ACC112 (cell line): ENCODE data around the gene ACTR3C.

Experiments used
- H2AFZ ChIP-seq: fragments of 200-600 bp; sonication (generic); one replicate; pipeline ENCODE4 v1.6.0; 2017; ENCODE audit warnings: antibody characterized with exemption, low read length; ENCODE audit not compliant: unreplicated experiment
- H3K27ac ChIP-seq: fragments of 200-600 bp; sonication (generic); 2 replicates; pipeline ENCODE4 v1.5.1; 2014; ENCODE audit warnings: low read depth, mild to moderate bottlenecking, antibody characterized with exemption, low read length, moderate library complexity
- H3K27me3 ChIP-seq: fragments of 200-600 bp; sonication (generic); 2 replicates; pipeline ENCODE4 v1.6.1; 2014; ENCODE audit warnings: mild to moderate bottlenecking, antibody characterized with exemption, low read length, moderate library complexity, mixed read lengths; ENCODE audit not compliant: insufficient read depth
- H3K36me3 ChIP-seq: fragments of 200-600 bp; sonication (generic); 2 replicates; pipeline ENCODE4 v1.6.1; 2016; ENCODE audit warnings: mild to moderate bottlenecking, antibody characterized with exemption, low read length, moderate library complexity, mixed read lengths; ENCODE audit not compliant: insufficient read depth
- H3K4me1 ChIP-seq: fragments of 200-600 bp; sonication (generic); one replicate; pipeline ENCODE4 v1.6.1; 2016; ENCODE audit warnings: low read length, mixed read lengths; ENCODE audit not compliant: insufficient read depth, unreplicated experiment, control insufficient read depth
- H3K4me3 ChIP-seq: fragments of 200-600 bp; sonication (generic); 2 replicates; pipeline ENCODE4 v1.5.1; 2014; ENCODE audit warnings: mild to moderate bottlenecking, low read depth, low read length
- H3K79me2 ChIP-seq: fragments of 200-600 bp; sonication (generic); one replicate; pipeline ENCODE4 v1.6.0; 2016; ENCODE audit warnings: low read length; ENCODE audit not compliant: control insufficient read depth, unreplicated experiment, insufficient read depth

Gene ACTR3C

GRCh38 chr7:150322833-150323681 is at the start of gene ACTR3C, which contains the start of gene LRRC61:
TSS of gene ACTR3C (minus strand) at chr7:150323545. CDS start at chr7:150295296, 28,249 bp downstream.
TSS of gene LRRC61 (plus strand) at chr7:150323355. CDS start at chr7:150336862, 13,507 bp downstream.
- H3K27ac ChIP-seq = no peak within 1 kb of the TSS
- no peak within 1 kb of the TSS for H3K4me3 ChIP-seq

DNA sequence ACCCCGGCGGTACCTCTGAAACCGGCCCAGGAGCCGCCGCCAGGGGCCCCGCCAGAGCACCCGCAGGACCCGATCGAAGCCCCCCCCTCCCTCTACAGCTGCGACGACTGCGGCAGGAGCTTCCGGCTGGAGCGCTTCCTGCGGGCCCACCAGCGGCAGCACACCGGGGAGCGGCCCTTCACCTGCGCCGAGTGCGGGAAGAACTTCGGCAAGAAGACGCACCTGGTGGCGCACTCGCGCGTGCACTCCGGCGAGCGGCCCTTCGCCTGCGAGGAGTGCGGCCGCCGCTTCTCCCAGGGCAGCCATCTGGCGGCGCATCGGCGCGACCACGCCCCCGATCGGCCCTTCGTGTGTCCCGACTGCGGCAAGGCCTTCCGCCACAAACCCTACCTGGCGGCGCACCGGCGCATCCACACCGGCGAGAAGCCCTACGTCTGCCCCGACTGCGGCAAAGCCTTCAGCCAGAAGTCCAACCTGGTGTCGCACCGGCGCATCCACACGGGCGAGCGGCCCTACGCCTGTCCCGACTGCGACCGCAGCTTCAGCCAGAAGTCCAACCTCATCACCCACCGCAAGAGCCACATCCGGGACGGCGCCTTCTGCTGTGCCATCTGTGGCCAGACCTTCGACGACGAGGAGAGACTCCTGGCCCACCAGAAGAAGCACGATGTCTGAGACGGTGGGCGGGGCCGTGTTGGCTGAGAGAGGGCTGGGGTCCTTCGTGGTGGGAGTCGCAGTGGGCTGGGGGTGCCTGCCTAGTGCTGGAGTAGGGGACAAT is 49.1 kb upstream of the ACTR3C start:
- H2AFZ ChIP-seq = no peak overlapping the region
- no peaks in the 10 kb centered on the region for H3K36me3 ChIP-seq
- no peaks in the 10 kb centered on the region for H3K27me3 ChIP-seq
- H3K4me3 ChIP-seq = no peak overlapping the region
- H3K4me1 ChIP-seq = peaks cover 10% of the 10 kb centered on the region
- no peak overlapping the region for H3K27ac ChIP-seq
- peaks cover 28% of the 10 kb centered on the region for H3K79me2 ChIP-seq

More at GRCh38 chr7:150322833-150323681, at the start of gene ACTR3C, which contains the start of gene LRRC61:
- no peaks in the 10 kb centered on the region for H3K79me2 ChIP-seq
- peaks cover 11% of the 10 kb centered on the region for H3K27me3 ChIP-seq
- H3K36me3 ChIP-seq = no peaks in the 10 kb centered on the region
- no peak within 1 kb of the TSS for H2AFZ ChIP-seq
- no peaks in the 10 kb centered on the region for H3K4me1 ChIP-seq

- peaks cover 28% of the 10 kb centered on the region for H3K79me2 ChIP-seq
These were observed 48.6 kb upstream of the ACTR3C start for GRCh38 chr7:150371996-150372270.

DNA sequence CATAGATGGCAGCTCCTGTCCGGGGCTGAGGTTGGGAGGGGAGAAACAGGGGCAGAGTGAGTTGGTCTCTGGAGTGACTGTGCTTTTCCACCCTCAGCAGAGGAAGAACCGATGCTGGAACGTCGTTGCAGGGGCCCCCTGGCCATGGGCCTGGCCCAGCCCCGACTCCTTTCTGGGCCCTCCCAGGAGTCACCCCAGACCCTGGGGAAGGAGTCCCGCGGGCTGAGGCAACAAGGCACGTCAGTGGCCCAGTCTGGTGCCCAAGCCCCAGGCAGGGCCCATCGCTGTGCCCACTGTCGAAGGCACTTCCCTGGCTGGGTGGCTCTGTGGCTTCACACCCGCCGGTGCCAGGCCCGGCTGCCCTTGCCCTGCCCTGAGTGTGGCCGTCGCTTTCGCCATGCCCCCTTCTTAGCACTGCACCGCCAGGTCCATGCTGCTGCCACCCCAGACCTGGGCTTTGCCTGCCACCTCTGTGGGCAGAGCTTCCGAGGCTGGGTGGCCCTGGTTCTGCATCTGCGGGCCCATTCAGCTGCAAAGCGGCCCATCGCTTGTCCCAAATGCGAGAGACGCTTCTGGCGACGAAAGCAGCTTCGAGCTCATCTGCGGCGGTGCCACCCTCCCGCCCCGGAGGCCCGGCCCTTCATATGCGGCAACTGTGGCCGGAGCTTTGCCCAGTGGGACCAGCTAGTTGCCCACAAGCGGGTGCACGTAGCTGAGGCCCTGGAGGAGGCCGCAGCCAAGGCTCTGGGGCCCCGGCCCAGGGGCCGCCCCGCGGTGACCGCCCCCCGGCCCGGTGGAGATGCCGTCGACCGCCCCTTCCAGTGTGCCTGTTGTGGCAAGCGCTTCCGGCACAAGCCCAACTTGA is 48.0 kb upstream of the ACTR3C start:
- no peak overlapping the region for H3K27ac ChIP-seq
- peaks cover 28% of the 10 kb centered on the region for H3K79me2 ChIP-seq
- H3K27me3 ChIP-seq = no peaks in the 10 kb centered on the region
- H3K4me1 ChIP-seq = peaks cover 10% of the 10 kb centered on the region
- H2AFZ ChIP-seq = no peak overlapping the region
- H3K4me3 ChIP-seq = no peak overlapping the region
- no peaks in the 10 kb centered on the region for H3K36me3 ChIP-seq

More at GRCh38 chr7:150371996-150372270, 48.6 kb upstream of the ACTR3C start:
- Histone ChIP-seq H3K36me3 (no peaks in the 10 kb centered on the region), H3K4me1 (peaks cover 10% of the 10 kb centered on the region), H3K27me3 (no peaks in the 10 kb centered on the region), H2AFZ (no peak overlapping the region), H3K4me3 (no peak overlapping the region), H3K27ac (no peak overlapping the region)

GRCh38 chr7:150370612-150371071 is 47.3 kb upstream of the ACTR3C start:
- H3K27me3 ChIP-seq = no peaks in the 10 kb centered on the region
- peaks cover 28% of the 10 kb centered on the region for H3K79me2 ChIP-seq
- H3K36me3 ChIP-seq = no peaks in the 10 kb centered on the region
- H3K4me3 ChIP-seq = peak overlapping the region; percentile 94; the same call in 1 of the 2 replicates
- no peak overlapping the region for H3K27ac ChIP-seq
- no peak overlapping the region for H2AFZ ChIP-seq
- H3K4me1 ChIP-seq = peaks cover 10% of the 10 kb centered on the region

GRCh38 chr7:150369748-150370501 is 46.6 kb upstream of the ACTR3C start:
- Histone ChIP-seq H3K4me1 (peaks cover 10% of the 10 kb centered on the region), H3K4me3 (peak overlapping the region; percentile 94), H2AFZ (peak overlapping the region; percentile 69), H3K27ac (no peak overlapping the region), H3K27me3 (no peaks in the 10 kb centered on the region), H3K36me3 (no peaks in the 10 kb centered on the region), H3K79me2 (peaks cover 28% of the 10 kb centered on the region)

GRCh38 chr7:150368884-150369747 is 45.8 kb upstream of the ACTR3C start:
- H3K79me2 ChIP-seq = peaks cover 28% of the 10 kb centered on the region
- H3K27ac ChIP-seq = peak overlapping the region; percentile 28; the same call in 1 of the 2 replicates
- no peaks in the 10 kb centered on the region for H3K27me3 ChIP-seq
- peaks cover 10% of the 10 kb centered on the region for H3K4me1 ChIP-seq
- no peaks in the 10 kb centered on the region for H3K36me3 ChIP-seq
- H2AFZ ChIP-seq = peak overlapping the region; percentile 69
- peak overlapping the region; percentile 94 for H3K4me3 ChIP-seq

GRCh38 chr7:150368096-150368883 is 44.9 kb upstream of the ACTR3C start, which contains the start of gene REPIN1:
TSS of gene REPIN1 (plus strand) at chr7:150368822. CDS start at chr7:150369712, 890 bp downstream.
- H3K36me3 ChIP-seq = no peaks in the 10 kb centered on the region
- peak within 1 kb of the TSS; percentile 76 for H2AFZ ChIP-seq
- peaks cover 28% of the 10 kb centered on the region for H3K79me2 ChIP-seq
- H3K27me3 ChIP-seq = no peaks in the 10 kb centered on the region
- peaks cover 10% of the 10 kb centered on the region for H3K4me1 ChIP-seq
- H3K4me3 ChIP-seq = peak within 1 kb of the TSS; percentile 94
- H3K27ac ChIP-seq = peak within 1 kb of the TSS; percentile 58
